ENCODE measurements around the gene ADGRG3.

The ADGRG3 gene

DNA sequence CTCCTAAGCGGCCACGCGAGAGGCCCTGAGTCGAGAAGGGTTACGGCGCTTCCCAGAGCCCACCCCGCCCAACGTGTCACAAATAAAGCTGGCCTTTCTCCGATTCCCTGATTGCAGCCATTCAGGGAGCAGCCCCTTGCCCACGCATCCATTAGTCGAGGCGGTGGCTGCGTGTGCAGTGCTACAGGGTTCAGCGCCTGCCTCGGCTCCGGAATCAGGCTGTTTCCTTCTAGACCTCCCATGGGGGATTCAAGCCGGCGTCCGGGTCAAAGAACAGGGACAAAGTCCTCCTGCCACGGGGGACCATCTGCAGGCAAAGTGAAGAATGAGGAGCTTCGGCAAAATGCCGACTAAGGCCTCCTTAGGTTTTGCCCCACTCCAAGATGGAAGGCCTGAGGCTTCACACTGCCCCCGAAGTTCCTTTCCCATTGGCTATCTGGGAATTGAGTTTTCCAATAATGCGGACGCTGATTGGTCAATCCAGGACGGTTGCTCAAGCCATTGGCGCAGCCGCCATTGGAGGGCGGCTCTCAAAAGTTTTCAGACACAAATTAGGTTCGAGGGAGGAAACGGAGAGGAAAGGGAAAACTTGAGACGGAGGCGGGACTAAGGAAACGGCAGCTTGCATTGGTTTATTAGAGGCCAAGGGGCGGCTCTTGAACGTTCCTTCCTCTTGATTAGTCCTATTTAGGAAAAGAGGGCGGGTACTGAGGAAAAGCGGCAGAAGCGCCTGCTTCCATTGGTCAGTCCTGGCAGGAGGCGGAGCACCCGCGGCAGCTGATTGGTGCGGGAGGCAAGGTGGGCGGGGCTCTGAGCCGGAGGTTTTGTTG, 67.0 kb downstream of the ADGRG3 start:
- no peak for FAIRE-seq

DNA sequence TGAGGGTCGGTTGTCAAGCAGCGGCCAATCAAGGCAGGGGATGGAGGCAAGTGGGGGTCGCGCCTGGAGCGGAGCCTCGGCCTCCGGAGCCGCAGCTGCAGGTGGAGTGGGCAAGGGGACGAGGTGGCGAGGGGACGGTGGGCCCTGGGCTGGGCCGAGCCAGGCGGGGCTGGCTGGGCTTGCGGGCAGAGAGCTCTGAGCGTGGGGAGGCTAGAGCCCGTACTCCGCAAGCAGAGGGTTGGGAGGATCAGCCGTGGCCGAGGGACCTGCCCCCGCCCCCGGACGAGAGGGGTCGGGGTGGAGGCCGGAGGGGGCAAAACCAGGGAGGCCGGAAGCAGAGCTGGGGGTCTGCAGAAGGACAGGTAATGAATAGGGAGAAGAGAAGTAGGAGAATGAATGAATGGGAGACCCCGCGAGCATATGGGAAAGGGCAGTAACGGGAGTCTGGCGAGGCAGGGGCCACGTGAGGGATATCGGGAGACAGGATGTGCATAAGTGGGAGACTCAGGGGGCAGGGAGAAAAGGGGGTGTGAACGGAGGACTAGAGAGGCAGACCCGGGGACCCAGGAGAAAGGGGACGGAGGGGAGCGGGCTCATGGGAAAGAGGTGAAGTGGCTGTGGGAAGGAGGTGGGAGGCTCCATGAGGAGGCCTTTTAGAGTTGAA, 67.8 kb downstream of the ADGRG3 start, which contains the start of gene KATNB1:
Gene KATNB1, plus strand, starts transcription at position 16 of the 664 bp plus-strand sequence. CDS start 1,474 bp downstream, outside the sequence.
- FAIRE-seq (peak; percentile 13), DNase-seq (ENCODE audit: low spot score) (no peak)

More for the DNA sequence above, 67.0 kb downstream of the ADGRG3 start:
- peak; percentile 99 for DNase-seq (ENCODE audit: low spot score)

DNA sequence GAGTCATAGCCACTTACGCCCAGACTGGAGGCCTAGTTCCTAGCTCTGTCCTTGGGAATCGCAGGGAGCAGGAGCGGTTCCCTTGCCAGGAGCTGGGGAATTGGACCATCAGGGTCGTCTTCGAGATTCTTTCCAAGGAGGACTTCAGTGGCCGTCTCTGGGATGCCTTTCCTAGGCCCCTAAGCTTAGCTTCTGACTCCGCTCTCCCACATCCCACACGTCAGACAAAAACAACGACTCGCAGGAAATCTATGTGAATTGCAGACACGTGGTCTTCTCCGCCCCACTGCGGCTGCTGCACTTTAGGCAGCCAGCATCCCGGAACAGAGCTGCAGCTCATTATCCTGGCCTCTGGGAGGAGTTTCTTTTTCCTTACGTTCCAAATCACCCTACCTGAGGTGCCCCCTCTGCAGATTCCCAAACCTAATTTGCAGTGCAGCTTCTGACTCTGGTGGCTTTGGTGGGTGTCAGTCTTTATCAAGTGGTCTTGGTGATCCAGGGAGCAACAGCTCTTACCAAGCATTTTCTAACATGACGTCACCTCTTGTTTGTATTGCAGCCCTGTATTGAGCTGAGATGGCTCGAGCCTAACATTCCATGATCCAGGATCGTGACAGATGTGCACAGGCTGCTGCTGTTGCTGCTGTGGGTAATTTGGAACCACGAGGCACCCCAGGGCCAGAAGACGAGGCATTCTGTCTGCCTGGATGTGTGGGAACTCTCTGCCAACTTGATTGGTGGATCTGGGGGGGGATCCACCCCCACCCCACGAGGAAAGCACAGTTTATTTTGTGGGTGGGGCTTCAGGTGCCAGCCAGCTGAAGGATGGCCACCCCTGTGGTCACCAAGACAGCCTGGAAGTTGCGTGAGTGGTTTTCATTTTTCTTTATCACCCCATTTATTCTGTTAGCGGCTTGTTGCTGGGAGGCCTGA, 68.6 kb downstream of the ADGRG3 start:
- FAIRE-seq (peak; percentile 35), DNase-seq (ENCODE audit: low spot score) (peak; percentile 59)

DNA sequence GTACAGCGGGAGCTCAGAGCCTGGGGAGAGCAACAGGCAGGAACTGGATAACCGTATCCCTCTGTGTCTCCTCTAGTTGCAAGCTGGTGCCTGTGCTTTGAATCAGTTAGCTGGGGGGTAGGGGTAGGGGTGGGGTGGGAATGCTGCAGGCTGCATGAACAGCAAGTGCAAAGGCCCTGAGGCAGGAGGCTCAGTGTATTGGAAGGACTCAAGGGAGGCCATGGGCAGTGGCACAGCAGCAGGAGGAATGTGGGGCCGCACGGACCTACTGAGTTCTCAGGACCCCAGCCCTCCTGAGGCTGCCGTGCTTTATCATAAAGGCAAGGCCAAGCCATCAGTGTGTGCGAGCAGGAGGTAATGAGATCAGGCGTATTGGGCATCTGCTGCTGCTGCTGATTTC, 70.7 kb downstream of the ADGRG3 start:
- FAIRE-seq (no peak), DNase-seq (ENCODE audit: low spot score) (no peak)
